ENCODE measurements around the gene RBM17. TPM values are rescaled to one million over a fixed set of nuclear protein-coding genes. Genes with fewer than 3 reads are reported as not detected.

Gene RBM17
- total and polyA plus RNA-seq, 2 of the 13 experiments (the other 11 are each of a cell fraction or from before 2014, with no cell fraction given), result 30.7 to 77.5 TPM

DNA sequence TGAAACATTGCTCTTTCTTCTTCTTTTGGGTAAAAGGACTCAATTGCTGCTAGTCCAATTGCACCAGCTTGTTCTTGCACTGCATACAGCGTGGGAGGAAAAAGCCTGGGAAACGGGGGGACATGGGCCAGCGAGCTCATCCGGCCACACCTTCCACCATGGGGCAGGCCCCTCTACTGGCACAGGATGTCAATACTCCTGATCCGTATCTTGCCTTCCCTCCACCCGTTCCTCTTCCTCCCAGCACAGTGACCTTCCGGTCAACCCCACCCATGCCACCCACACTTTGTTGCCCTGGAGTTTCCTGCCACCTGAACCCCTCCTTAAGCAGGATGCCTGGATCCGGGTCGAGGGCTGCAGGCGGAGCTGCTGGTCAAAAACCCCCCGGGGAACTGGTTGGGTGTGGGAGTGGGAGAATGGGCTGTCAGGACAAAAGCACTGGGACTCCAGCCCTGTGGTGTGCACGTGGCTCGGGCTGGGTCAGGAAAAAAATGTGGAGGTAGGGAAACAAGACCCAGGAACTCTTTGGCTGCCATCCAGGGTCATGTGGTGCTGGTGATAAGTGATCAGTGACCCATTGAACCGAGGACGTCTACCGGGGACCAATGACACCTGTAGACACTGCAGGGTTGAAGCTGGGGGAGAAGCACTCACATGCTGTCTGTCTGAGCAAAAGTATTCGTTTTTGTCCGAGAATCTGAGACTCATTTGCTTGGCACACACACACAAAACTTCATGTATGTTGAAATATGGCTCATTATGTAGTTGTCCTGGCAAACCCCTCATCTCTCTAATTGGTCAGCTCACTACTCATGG lies 34.8 kb upstream of the RBM17 start (continued):
- TF ChIP-seq, protein P1, sequence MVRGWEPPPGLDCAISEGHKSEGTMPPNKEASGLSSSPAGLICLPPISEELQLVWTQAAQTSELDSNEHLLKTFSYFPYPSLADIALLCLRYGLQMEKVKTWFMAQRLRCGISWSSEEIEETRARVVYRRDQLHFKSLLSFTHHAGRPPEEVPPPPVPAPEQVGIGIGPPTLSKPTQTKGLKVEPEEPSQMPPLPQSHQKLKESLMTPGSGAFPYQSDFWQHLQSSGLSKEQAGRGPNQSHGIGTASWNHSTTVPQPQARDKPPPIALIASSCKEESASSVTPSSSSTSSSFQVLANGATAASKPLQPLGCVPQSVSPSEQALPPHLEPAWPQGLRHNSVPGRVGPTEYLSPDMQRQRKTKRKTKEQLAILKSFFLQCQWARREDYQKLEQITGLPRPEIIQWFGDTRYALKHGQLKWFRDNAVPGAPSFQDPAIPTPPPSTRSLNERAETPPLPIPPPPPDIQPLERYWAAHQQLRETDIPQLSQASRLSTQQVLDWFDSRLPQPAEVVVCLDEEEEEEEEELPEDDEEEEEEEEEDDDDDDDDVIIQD (CRISPR knock-in tag; IDR thresholded peaks at IDR 0.05; ENCODE audit: low read depth), result no peak
- TF ChIP-seq SALL2 (CRISPR knock-in tag; IDR thresholded peaks at IDR 0.05), result no peak
- TF ChIP-seq RAD51 (IDR thresholded peaks at IDR 0.05; ENCODE audit: borderline replicate concordance), result no peak
- no peak for TF ChIP-seq ZNF44 (CRISPR knock-in tag; IDR thresholded peaks at IDR 0.05)
- TF ChIP-seq WIZ (CRISPR knock-in tag; IDR thresholded peaks at IDR 0.05), result no peak
- TF ChIP-seq ZNF883 (CRISPR knock-in tag; IDR thresholded peaks at IDR 0.05; ENCODE audit: not compliant biosample characterization), result no peak
- no peak for TF ChIP-seq RARG (CRISPR knock-in tag; IDR thresholded peaks at IDR 0.05; ENCODE audit: low read depth)
- no peak for TF ChIP-seq JUNB (CRISPR knock-in tag; IDR thresholded peaks at IDR 0.05; ENCODE audit: borderline replicate concordance)
- TF ChIP-seq ZNF335 (CRISPR knock-in tag; IDR thresholded peaks at IDR 0.05), result no peak
- TF ChIP-seq CBX1 (IDR thresholded peaks at IDR 0.05; ENCODE audit: low read depth), result no peak
- TF ChIP-seq MTA1 (CRISPR knock-in tag; IDR thresholded peaks at IDR 0.05; ENCODE audit: borderline replicate concordance), result no peak
- TF ChIP-seq SNAPC2 (CRISPR knock-in tag; IDR thresholded peaks at IDR 0.05), result 0 out of 2 replicates have a peak, but pooled peaks have one; percentile 42
- TF ChIP-seq HNRNPLL (IDR thresholded peaks at IDR 0.05; ENCODE audit: low read depth, low read length, poor library complexity, severe bottlenecking), result no peak
- no peak for TF ChIP-seq TRIM24 (CRISPR knock-in tag; IDR thresholded peaks at IDR 0.05)
- TF ChIP-seq SIN3A (IDR thresholded peaks at IDR 0.05; ENCODE audit: borderline replicate concordance, low read depth, low read length), result no peak
- TF ChIP-seq ARNTL (CRISPR knock-in tag; IDR thresholded peaks at IDR 0.05), result 0 out of 2 replicates have a peak, but pooled peaks have one; percentile 28
- TF ChIP-seq ZIK1 (CRISPR knock-in tag; IDR thresholded peaks at IDR 0.05; ENCODE audit: borderline replicate concordance, low read depth), result peak; percentile 95
- no peak for TF ChIP-seq ZNF720 (CRISPR knock-in tag; IDR thresholded peaks at IDR 0.05)
- TF ChIP-seq KAT7 (CRISPR knock-in tag; IDR thresholded peaks at IDR 0.05; ENCODE audit: borderline replicate concordance), result no peak
- no peak for TF ChIP-seq NFIB (CRISPR knock-in tag; IDR thresholded peaks at IDR 0.05; ENCODE audit: borderline replicate concordance)
- TF ChIP-seq HDAC2 (CRISPR knock-in tag; IDR thresholded peaks at IDR 0.05), result no peak
- TF ChIP-seq RARA (CRISPR knock-in tag; IDR thresholded peaks at IDR 0.05), result peak; percentile 56
- TF ChIP-seq MED13 (CRISPR knock-in tag; IDR thresholded peaks at IDR 0.05), result no peak
- TF ChIP-seq, protein P2, sequence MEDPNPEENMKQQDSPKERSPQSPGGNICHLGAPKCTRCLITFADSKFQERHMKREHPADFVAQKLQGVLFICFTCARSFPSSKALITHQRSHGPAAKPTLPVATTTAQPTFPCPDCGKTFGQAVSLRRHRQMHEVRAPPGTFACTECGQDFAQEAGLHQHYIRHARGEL (CRISPR knock-in tag; IDR thresholded peaks at IDR 0.05), result no peak
- no peak for TF ChIP-seq SMAD9 (CRISPR knock-in tag; IDR thresholded peaks at IDR 0.05)
- no peak for TF ChIP-seq ZNF761 (CRISPR knock-in tag; conservative IDR thresholded peaks at IDR 0.05)
- TF ChIP-seq ZNF816 (CRISPR knock-in tag; IDR thresholded peaks at IDR 0.05; ENCODE audit: borderline replicate concordance), result no peak
- TF ChIP-seq GTF3A (CRISPR knock-in tag; conservative IDR thresholded peaks at IDR 0.05), result no peak
- TF ChIP-seq, protein P3, sequence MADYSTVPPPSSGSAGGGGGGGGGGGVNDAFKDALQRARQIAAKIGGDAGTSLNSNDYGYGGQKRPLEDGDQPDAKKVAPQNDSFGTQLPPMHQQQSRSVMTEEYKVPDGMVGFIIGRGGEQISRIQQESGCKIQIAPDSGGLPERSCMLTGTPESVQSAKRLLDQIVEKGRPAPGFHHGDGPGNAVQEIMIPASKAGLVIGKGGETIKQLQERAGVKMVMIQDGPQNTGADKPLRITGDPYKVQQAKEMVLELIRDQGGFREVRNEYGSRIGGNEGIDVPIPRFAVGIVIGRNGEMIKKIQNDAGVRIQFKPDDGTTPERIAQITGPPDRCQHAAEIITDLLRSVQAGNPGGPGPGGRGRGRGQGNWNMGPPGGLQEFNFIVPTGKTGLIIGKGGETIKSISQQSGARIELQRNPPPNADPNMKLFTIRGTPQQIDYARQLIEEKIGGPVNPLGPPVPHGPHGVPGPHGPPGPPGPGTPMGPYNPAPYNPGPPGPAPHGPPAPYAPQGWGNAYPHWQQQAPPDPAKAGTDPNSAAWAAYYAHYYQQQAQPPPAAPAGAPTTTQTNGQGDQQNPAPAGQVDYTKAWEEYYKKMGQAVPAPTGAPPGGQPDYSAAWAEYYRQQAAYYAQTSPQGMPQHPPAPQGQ (CRISPR knock-in tag; IDR thresholded peaks at IDR 0.05; ENCODE audit: borderline replicate concordance), result no peak

All from HepG2 (cell line).